SIG-M5 treated with dmso at 0.1 percent for 504 hours (cell line): ENCODE results near the gene CTBP2.

Experiments
- DNase-seq: peaks from one replicate; lab custom pipeline; 2025; ENCODE audit not compliant: unreplicated experiment; lab: John Stamatoyannopoulos, UW

Gene CTBP2

DNA sequence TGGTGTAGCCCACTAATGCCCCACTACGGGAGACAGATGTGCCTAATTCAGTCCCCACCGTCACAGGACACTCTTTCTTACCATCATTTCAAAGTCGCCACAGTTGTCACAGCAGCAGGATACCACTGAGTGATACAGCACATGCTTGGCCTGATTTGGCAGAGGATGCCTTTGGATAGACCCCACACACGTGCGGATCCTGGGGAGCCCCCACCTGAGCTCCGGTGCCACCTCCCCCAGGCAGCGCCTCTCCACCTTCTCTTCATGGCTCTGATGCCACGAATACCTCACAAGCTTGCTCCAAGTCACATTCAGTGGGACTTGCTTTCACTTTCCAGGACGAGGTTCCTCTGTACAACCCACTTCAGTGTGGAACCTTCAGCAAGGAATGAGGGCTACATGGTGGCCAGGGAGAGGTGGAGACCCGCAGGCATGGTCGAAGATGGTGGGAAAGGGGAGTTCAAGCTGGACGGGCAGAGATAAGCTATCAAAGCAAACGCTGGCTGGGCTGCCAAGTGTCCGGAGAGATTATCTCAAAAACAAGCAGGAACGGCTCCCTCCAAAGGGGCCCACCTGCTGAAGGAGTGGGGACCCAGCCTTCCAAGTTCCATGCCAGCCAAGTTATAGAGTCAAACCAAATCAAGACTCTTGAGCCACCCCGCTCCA is 111.0 kb downstream of the CTBP2 start:
- DNase-seq = no peak

DNA sequence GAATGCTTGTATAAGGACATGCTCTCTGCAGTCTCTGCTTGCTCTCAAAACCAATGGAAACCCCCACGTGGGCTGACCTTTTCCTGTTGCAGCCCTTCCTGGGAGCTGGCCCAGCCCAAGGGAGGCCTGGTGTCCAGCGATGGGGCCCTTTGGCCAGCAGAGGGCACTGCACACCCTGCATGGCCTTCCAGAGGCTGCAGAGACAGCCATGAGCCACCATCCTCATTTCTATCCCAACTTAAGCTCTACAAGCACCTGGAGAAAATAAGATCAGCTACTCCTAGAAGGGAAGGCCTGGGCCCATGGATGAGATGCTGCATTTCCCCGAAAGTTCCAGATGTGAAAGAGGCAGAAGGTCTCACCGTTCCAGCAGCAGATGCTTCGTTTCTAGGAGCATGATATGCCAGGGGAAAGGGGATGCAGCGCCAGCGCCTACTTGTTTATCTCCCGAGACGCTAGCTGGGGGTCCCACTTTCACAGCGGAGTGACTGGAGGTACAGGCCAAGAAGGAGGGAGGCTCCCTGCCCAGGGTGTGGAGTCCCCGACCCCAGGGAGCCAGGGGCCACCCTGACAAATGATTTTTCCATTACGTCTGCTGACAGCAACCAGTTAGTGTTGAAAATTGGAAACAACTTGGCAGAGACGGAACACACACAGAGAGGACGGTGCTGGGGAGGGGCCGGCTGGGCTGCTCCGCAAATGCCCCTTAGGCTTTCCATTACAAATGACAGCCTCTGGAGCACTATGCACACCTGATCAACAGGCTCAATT is 112.1 kb downstream of the CTBP2 start:
- DNase-seq = peak; percentile 57

DNA sequence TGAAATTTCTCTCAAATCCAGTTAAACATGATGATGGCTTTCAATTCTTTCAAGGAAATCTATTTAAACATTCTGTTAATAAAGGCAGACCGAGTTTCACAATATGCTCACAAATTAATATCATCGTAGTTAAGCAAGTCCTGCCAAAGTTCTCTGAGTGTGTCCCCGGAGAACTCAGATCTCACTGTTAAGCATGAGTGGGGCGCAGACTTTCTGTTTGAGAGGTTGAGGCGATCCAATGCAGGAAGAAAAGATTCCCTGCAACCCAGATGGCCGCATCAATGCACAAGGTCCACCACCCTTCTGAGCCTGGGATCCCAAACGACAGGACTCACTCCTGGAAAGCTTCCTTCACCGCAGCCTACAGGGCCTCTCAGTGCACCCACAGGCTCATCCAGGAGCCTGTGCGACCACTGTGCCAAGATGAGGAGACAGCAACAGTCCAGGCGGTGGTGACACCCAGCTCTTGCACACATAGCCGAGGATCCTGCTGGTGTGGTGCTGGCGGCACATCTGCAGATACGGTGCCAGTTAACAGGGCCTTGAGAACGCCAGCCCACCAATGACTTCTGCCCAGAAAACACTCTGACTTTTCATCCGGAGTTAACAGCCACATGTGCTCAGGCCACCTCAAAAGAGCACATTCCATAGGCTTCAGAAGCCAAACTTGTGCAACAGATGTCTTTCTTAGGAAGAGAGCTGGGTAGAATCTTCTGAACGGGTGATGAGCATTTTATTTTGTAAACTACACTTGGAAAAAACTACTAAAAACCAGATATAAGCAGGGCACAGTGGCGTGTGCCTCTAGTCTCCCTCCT is 116.3 kb downstream of the CTBP2 start:
- DNase-seq = no peak

GRCh38 chr10:125041856-125042506 is 118.4 kb downstream of the CTBP2 start:
- DNase-seq = no peak

DNA sequence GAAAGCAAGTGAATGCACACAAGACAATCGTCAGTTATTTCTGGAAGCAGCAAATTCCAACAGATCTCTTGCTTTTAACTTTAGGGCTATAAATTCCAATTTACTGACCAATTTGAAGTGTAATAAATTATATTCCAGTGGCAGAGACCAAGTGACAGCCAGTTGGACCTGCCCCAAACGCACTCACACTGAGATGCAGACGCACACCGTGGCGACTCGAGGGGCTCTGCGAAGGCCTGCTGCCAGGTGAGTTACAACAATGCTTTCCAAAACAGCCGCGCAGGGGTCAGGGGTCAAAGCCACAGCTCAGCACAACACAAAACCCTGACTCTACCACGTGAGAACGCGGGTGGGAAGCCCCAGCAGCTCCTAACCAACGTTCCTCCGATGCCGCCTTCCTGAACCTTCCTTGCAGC is 121.0 kb downstream of the CTBP2 start:
- DNase-seq = no peak

- no peak for DNase-seq
These were observed 121.7 kb downstream of the CTBP2 start for GRCh38 chr10:125038637-125039036.

DNA sequence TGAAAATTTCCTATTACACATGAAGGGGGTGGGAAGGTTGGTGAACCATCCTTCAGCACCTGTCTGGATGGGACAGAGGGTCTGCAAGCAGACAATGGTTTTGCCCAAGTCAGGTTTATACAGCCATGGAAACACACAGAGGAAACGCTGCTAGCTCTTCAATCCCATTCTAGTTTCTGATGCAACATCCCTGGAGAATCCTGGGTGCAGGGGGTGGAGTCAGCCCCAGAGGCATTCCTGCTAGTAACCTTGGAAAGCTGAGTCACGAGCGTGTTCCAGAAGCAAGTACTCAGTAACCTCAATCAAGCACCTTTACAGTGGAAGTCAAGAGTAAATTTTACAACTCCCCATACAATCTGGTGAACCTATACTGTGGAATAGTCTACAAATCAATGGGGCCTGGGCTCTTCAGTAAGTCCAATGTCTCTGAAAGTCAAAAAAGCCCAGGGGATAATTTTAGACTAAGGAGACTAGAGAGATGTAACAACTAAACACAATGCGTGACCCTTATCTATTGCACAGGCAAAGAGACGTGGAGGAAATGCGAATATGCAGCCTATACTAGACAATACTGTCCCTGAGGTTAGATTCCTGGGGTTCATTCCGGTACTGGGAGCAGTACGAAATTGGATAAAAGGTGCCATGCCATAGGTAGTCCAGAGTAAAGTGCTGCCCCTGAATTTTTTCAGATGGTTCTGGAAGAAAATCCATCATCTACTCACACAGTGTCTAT is 123.1 kb downstream of the CTBP2 start:
- no peak for DNase-seq

GRCh38 chr10:125035588-125036295 is 124.6 kb downstream of the CTBP2 start:
- no peak for DNase-seq

- no peak for DNase-seq
These were observed 125.2 kb downstream of the CTBP2 start for GRCh38 chr10:125035136-125035535.

DNA sequence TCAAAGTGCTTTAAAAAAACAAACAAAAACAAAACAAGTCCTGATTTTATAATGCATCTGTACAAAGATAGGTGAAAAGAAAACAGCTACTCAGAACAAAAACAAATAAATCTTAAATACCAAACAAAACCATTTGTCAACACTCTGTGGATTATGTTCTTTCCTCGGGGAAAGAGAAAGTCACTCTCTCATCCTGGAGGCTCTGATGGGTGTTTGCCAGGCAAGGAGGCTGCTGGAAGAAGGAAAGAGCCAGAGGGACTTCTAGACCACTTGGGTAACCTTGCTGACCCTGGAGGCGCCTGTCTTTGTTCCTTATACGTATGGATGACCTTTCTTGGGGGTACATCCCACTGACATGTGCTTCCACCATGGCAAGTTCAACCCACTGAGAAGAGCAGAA is 125.7 kb downstream of the CTBP2 start:
- no peak for DNase-seq

DNA sequence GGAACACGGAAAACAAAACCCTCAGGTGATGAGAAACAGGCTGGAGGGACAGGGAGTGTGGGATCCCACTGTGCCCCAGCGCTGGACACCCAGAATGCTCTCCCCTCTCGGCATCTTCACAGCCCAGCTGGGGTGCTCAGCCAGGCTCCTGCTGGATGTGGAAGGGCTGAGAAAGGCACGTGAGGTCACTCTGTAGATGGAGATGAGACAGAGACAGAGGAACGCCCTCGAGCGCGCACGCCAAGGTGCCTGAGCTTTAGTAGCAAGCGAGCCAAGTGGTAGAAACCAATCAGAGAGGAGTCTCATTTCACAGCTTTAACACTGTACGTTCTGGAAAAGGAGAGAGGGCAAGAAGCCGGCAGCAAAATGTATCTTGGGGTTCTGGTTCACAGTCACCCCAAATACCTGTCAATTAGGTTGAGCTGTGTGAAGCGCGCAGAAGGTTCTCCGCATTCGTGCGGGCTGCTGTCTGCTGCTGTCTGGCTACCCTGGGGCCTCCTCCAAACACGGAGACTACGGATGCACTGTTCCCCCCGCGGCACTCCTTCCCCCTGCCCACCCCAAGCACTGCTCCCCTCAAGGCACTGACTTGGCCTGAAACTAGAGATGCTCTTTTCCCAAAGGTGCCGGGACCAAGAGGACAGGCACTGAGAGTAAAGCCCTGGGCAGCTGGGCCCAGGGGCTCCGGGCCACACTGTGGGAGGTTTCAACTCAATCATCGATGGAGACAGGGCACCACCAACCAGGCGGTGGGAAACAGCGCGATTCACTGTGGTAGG is 127.0 kb downstream of the CTBP2 start:
- DNase-seq = no peak

DNA sequence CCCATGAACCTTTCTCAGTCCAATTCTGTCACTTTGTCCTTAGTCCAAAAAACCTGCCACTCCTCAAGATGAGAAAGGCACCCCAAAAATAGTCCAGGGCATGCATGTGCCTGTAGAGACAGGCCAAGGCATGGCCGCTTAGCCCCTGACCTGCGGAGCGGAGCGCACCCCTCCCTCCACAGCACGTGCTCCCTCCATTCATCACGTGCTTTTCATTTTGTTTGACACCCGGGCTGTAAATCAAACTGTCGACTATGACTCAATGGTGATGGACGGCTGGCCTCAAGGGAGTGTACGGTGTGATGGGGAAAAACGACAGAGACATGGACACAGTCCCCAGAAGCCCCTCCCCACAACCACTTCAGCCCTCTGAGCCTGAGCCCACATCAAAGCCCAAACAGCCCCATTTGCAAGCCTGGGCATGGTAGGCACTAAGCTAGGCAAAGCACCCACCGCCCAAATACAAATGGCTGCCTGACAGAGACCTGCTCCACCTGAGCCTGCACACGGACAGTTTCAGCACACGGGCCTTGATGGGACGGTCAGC is 127.8 kb downstream of the CTBP2 start:
- no peak for DNase-seq

GRCh38 chr10:125030567-125031197 is 129.7 kb downstream of the CTBP2 start:
- no peak for DNase-seq

DNA sequence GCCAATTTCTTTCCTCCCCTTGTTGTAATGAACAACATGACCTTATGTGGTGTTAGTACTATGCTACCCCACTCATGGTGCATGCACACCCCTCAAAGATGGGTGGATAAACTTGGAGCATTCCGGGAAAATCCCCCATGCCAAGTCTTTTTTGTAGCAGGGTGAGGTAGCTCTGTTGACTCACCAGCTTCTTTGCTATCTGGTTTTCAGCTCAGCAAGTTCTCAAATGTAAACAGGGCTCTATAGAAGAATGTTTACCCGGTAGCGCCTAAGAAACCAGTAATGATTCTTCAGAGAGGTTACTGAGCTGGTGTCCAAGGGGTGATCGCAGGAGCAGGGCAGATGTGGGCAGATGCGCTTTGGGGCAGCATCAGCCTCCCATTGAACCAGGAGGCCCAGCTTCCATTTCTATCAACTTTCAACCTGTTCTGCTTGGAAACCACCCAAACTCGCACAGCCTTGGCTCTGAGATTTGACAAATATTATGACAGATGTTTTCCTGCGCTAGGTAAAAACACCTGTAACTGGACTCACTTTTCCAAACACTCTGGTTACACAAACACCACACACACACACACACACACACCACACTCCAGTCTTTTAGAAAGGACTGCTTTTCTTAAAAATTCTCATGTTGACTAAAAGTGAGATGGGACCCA is 130.7 kb downstream of the CTBP2 start:
- DNase-seq = no peak

- DNase-seq = no peak
These were observed 132.2 kb downstream of the CTBP2 start for GRCh38 chr10:125027871-125028869.

- DNase-seq = no peak
These were observed 133.2 kb downstream of the CTBP2 start for GRCh38 chr10:125026974-125027735.
